HEK293T (cell line): ENCODE data around the gene TBC1D22A.

Experiments used
- BHLHE40 ChIP-seq: fragments of 450-650 bp; IDR thresholded peaks from 2 replicates; pipeline ENCODE4 v1.6.1; 2016; ENCODE audit warnings: mild to moderate bottlenecking, moderate library complexity, borderline replicate concordance
- FOXK2 ChIP-seq: fragments of 450-650 bp; IDR thresholded peaks from 2 replicates; pipeline ENCODE4 v1.6.1; 2016; ENCODE audit warnings: mild to moderate bottlenecking
- FOXM1 ChIP-seq: fragments of 450-650 bp; IDR thresholded peaks from 2 replicates; pipeline ENCODE4 v1.6.1; 2017; ENCODE audit warnings: mild to moderate bottlenecking, borderline replicate concordance
- HDGF ChIP-seq: fragments of 450-650 bp; IDR thresholded peaks from 2 replicates; pipeline ENCODE4 v1.6.1; 2017; ENCODE audit warnings: antibody characterized with exemption, borderline replicate concordance

GRCh38 chr22:47086596-47087248 lies 324.3 kb downstream of the TBC1D22A start:
- TF ChIP-seq HDGF (no peak), FOXM1 (no peak), BHLHE40 (no peak), FOXK2 (no peak)
